ENCODE measurements around the gene COL9A3. TPM values are rescaled to one million over a fixed set of nuclear protein-coding genes. Genes with fewer than 3 reads are reported as not detected.

Gene COL9A3
- total RNA-seq, 1 donor from 2014 or later, result 78.7 TPM

DNA sequence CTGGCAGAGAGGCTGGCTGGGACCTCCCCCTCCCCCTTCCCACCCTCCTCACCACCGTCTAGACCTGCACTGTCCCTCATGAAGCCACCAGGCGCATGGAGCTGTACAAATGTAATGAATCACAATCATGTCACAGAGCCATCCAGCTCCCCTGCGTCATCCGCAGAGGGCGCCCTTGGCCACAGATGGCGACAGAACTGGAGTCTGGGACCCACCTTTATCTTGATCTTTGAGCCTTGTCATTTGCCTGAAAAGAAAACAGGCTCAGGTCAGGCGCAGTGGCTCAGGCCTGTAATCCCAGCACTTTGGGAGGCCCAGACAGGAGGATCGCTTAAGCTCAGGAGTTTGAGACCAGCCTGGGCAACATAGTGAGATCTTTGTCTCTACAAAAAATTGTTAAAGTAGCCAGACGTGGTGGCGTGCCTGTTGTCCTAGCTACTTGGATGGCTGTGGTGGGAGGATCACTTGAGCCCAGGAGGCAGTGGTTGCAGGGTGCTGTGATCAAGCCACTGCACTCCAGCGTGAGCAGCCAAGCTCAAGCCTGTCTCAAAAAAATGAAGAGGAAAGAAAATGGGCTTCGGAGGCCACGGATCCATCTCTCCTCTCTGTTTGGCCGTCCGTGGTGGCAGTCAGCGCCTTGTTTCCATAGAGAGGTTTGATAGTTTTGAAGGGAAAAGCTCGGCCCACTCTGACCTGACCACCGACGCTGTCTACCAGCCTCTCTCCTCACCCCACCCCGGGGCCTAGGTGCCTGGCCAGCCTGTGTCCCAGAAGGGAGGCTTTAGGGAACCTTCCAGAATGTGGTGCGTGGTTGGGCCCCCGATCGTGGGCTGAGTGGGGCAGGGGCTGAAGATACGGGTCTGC lies 6.2 kb downstream of the COL9A3 start:
- Mint-ChIP-seq H3K36me3 (ENCODE audit: unreplicated experiment) (no peaks in the 10 kb centered on the region), H3K27me3 (ENCODE audit: unreplicated experiment) (peaks cover 5% of the 10 kb centered on the region), H3K4me3 (ENCODE audit: unreplicated experiment) (no peak overlapping the region), H3K9me3 (ENCODE audit: unreplicated experiment) (peaks cover 3% of the 10 kb centered on the region), H3K4me1 (ENCODE audit: low read depth, unreplicated experiment) (peaks cover 12% of the 10 kb centered on the region), H3K27ac (ENCODE audit: unreplicated experiment) (peak overlapping the region; percentile 70)
- DNase-seq, result peak; percentile 74
- TF ChIP-seq, protein P1, sequence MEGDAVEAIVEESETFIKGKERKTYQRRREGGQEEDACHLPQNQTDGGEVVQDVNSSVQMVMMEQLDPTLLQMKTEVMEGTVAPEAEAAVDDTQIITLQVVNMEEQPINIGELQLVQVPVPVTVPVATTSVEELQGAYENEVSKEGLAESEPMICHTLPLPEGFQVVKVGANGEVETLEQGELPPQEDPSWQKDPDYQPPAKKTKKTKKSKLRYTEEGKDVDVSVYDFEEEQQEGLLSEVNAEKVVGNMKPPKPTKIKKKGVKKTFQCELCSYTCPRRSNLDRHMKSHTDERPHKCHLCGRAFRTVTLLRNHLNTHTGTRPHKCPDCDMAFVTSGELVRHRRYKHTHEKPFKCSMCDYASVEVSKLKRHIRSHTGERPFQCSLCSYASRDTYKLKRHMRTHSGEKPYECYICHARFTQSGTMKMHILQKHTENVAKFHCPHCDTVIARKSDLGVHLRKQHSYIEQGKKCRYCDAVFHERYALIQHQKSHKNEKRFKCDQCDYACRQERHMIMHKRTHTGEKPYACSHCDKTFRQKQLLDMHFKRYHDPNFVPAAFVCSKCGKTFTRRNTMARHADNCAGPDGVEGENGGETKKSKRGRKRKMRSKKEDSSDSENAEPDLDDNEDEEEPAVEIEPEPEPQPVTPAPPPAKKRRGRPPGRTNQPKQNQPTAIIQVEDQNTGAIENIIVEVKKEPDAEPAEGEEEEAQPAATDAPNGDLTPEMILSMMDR (IDR thresholded peaks at IDR 0.05; ENCODE audit: partially characterized antibody, unreplicated experiment), result peak; percentile 12

DNA sequence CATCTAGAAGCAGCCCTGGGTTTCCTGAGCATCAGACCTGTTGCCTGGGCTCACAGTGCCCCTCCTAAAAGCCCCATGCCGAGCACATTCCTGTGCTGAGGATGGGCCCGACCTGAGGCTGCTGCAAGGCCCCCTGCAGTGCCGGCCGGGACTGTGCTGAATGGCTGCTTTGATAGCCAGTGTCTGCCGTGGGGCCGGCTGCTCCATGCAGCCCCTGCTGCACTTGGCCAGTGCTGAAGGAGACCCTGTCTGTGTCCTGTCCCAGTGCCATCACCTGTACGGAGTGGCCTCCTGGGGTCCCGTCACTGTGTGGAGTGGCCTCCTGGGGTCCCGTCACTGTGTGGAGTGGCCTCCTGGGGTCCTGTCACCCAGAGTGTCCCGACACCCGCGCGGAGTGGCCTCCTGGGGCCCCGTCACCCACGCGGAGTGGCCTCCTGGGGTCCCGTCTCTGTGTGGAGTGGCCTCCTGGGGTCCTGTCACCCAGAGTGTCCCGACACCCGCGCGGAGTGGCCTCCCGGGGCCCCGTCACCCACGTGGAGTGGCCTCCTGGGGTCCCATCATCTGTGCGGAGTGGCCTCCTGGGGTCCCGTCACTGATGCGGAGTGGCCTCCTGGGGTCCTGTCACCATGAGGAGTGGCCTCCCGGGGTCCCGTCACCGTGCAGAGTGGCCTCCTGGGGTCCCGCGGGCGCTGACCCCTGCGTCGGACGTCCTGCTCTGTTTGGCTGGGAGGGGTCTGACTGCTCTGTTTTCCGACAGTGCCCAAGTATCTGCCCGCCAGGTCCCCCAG lies 7.0 kb downstream of the COL9A3 start:
- peaks cover 5% of the 10 kb centered on the region for H3K27me3 Mint-ChIP-seq (ENCODE audit: unreplicated experiment)
- peaks cover 12% of the 10 kb centered on the region for H3K4me1 Mint-ChIP-seq (ENCODE audit: low read depth, unreplicated experiment)
- TF ChIP-seq, protein P1 (IDR thresholded peaks at IDR 0.05; ENCODE audit: partially characterized antibody, unreplicated experiment), result no peak
- H3K4me3 Mint-ChIP-seq (ENCODE audit: unreplicated experiment), result no peak overlapping the region
- no peak overlapping the region for H3K27ac Mint-ChIP-seq (ENCODE audit: unreplicated experiment)
- DNase-seq, result no peak
- peaks cover 3% of the 10 kb centered on the region for H3K9me3 Mint-ChIP-seq (ENCODE audit: unreplicated experiment)
- no peaks in the 10 kb centered on the region for H3K36me3 Mint-ChIP-seq (ENCODE audit: unreplicated experiment)

DNA sequence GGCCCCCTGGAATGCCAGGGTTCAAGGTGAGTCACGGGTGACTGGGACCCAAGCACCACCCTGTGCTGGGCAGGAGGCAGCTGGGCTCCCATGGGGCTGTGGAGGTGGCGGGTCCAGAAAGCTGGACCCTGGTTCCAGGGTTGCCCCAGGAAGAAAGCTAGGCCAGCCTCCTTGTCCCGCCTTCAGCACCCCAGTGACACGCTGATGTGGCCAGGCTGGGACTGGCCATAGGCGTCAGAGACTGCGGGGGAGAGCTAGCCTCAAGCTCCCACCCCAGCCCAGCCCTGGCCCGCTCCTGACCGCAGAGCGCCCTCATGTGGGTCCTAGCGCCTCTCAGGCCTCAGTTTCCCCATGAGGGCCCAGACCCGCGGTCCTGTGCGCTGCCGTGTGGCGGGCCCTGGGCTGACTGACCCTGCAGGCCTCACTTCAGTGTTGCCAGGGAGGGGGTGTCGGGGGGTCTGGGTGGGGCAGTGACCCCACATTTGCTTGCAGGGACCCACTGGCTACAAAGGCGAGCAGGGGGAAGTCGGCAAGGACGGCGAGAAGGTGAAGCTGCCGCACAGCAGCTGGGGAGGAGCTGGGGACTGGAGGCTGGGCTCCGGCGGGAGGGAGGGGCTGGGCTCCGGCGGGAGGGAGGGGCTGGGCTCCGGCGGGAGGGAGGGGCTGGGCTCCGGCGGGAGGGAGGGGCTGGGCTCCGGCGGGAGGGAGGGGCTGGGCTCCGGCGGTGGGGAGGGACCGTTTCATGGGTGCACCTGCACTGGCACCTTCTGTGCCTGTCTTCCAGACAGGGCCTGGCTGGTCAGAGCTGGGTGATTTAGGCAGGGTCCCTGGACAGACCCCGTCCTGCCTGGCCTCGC lies 7.9 kb downstream of the COL9A3 start:
- Mint-ChIP-seq H3K36me3 (ENCODE audit: unreplicated experiment) (no peaks in the 10 kb centered on the region), H3K9me3 (ENCODE audit: unreplicated experiment) (peaks cover 3% of the 10 kb centered on the region), H3K27ac (ENCODE audit: unreplicated experiment) (no peak overlapping the region), H3K27me3 (ENCODE audit: unreplicated experiment) (peaks cover 5% of the 10 kb centered on the region), H3K4me3 (ENCODE audit: unreplicated experiment) (no peak overlapping the region), H3K4me1 (ENCODE audit: low read depth, unreplicated experiment) (peaks cover 12% of the 10 kb centered on the region)
- DNase-seq, result peak; percentile 72
- TF ChIP-seq, protein P1 (IDR thresholded peaks at IDR 0.05; ENCODE audit: partially characterized antibody, unreplicated experiment), result no peak

DNA sequence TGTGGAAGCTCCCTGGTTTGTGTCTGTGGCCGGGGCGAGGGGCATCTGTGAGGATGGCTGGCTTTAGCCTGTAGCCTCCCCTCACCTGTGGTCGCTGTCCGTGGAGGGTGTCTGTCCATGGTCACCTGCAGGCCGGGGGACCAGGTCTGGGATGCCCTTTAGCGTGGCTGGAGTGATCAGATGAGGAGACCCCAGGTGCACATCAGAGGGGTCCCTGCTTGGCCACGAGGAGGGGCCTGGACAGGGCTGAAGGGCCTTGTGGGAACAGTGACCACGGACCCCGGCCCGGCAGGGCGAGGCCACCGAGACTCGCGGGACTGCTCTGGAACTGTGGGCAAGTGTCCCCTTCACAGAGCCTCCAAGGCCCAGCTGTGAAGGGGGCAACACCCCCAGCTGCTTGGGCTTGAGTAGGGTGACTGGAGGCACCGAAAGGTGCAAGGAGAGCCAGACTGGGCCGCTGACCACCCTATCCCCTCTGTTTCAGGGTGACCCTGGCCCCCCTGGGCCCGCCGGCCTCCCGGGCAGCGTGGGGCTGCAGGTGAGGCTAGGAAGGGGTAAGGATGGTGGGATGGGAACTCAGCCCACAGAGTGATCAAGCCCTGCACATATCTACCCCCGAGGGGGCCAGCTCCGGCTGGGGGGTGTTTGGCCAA lies 8.6 kb downstream of the COL9A3 start:
- no peak overlapping the region for H3K4me3 Mint-ChIP-seq (ENCODE audit: unreplicated experiment)
- TF ChIP-seq, protein P1 (IDR thresholded peaks at IDR 0.05; ENCODE audit: partially characterized antibody, unreplicated experiment), result no peak
- H3K4me1 Mint-ChIP-seq (ENCODE audit: low read depth, unreplicated experiment), result peaks cover 9% of the 10 kb centered on the region
- no peak overlapping the region for H3K27ac Mint-ChIP-seq (ENCODE audit: unreplicated experiment)
- H3K27me3 Mint-ChIP-seq (ENCODE audit: unreplicated experiment), result peaks cover 5% of the 10 kb centered on the region
- DNase-seq, result no peak
- no peaks in the 10 kb centered on the region for H3K36me3 Mint-ChIP-seq (ENCODE audit: unreplicated experiment)
- peaks cover 3% of the 10 kb centered on the region for H3K9me3 Mint-ChIP-seq (ENCODE audit: unreplicated experiment)
